Heart left ventricle (tissue), 16 donors: Measurements from ENCODE around the gene SLC10A7. TPM values are rescaled to one million over a fixed set of nuclear protein-coding genes. Genes with fewer than 3 reads are reported as not detected.

Experiments used
- ATAC-seq, 4 donors: fragments of 200-7000 bp; cut with Tn5 transposase; one replicate each; pipeline ENCODE4 v1.9.1; 2020 to 2022; ENCODE audit warnings: moderate library complexity in 4 of 4, mild to moderate bottlenecking in 3 of 4, moderate number of reproducible peaks in 1 of 4
- DNase-seq, 5 donors: peaks; one replicate each; pipeline ENCODE4 v3.0.0-alpha.2; 2020
- H3K27ac ChIP-seq, 12 donors: fragments of 200-600 bp; sonication (generic) in 4 of 12; one replicate each; pipeline versions ENCODE4 v1.5.0 to v1.8.0; 2016 to 2022; ENCODE audit warnings: mild to moderate bottlenecking in 2 of 12
- H3K27me3 ChIP-seq, 9 donors: fragments of 200-600 bp; sonication (generic) in 2 of 9; one replicate each; pipeline versions ENCODE4 v1.5.1 to v1.8.0; 2016 to 2022; ENCODE audit warnings: mild to moderate bottlenecking in 3 of 9
- H3K36me3 ChIP-seq, 9 donors: fragments of 200-600 bp; sonication (generic) in 2 of 9; one replicate each; pipeline versions ENCODE4 v1.5.0 to v1.8.0; 2018 to 2022; ENCODE audit warnings: mild to moderate bottlenecking in 2 of 9
- H3K4me1 ChIP-seq, 12 donors: fragments of 200-600 bp; sonication (generic) in 4 of 12; one replicate each; pipeline versions ENCODE4 v1.5.0 to v1.8.0; 2016 to 2022; ENCODE audit warnings: mild to moderate bottlenecking in 3 of 12
- H3K4me3 ChIP-seq, 12 donors: fragments of 200-600 bp; sonication (generic) in 4 of 12; one replicate each; pipeline versions ENCODE4 v1.5.0 to v1.8.0; 2017 to 2022; ENCODE audit warnings: mild to moderate bottlenecking in 9 of 12, moderate library complexity in 4 of 12
- H3K9me3 ChIP-seq, 12 donors: fragments of 200-600 bp; sonication (generic) in 4 of 12; one replicate each; pipeline versions ENCODE4 v1.5.0 to v1.8.0; 2016 to 2022; ENCODE audit warnings: mild to moderate bottlenecking in 1 of 12
- POLR2A ChIP-seq, 2 donors: fragments of 450-650 bp; IDR thresholded peaks; one replicate each; pipeline ENCODE4 v1.6.1; 2017; ENCODE audit warnings: antibody characterized with exemption in 2 of 2, mild to moderate bottlenecking in 2 of 2, moderate library complexity in 2 of 2
- WGBS, 4 donors: extraction: QIAGEN DNeasy Blood & Tissue Kit in 2 of 4; methylation state at CpG; one replicate each; pipeline versions ENCODE4 v1.1.5 to v1.1.7; 2013 to 2018; 5-methylcytosine and 5-hydroxymethylcytosine counted together
- intact Hi-C, 10 donors: fragments of 100-400 bp; cut with DNase I; formaldehyde crosslinking; loops; one replicate each; pipeline versions ENCODE4 v1.11.1 to v1.14.2; 2022
- polyA plus RNA-seq, 2 donors: library from polyadenylated mRNA; stranded (reverse); fragments of 200-250 nt; gene quantifications; one replicate each; pipeline ENCODE4 v1.2.3, GENCODE V29; 2013
- total RNA-seq, 9 donors: library from RNA; depleted of rRNA in 2 of 9; stranded (reverse); fragments of >200 nt in 2 of 9; fragmentation: NEBNext Ultra II Directional in 3 of 9; extraction: Animal tissue kit (Norgen Biotek cat#: 25700) in 3 of 9; gene quantifications; one replicate each; pipeline versions ENCODE4 v1.1.0 to v1.2.4, GENCODE V29; 2016 to 2023
- TF ChIP-seq, protein P1 (sequence below), 12 donors: fragments of 200-600 bp; sonication (generic) in 4 of 12; IDR thresholded peaks; one replicate each; pipeline versions ENCODE4 v1.5.0 to v1.8.0; 2018 to 2022; ENCODE audit warnings: antibody characterized with exemption in 12 of 12, mild to moderate bottlenecking in 5 of 12
- donor health status: ischemic (EF 13 %, LVEDD 7.1; RV severe dilation, severe dysfunction).
- donor health status: healthy with polysubstance abuse.
- donor health status: DM: no; HTN: yes; CAD: no.
- donor health status: DM: no; HTN: no; CAD: no.
- donor health status: ischemic (EF 25% LVEDD 6.9; RV normal size, moderate dysfunction).
- donor health status: ischemic (EF 25% LVEDD 5.7; RV mildly dilated, moderate dysfunction).
- donor health status: healthy.
- donor health status: DM: yes; HTN: yes; CAD: no.
- donor health status: ischemic (EF 35%, LVEDD 5.7; RV mildly dilated, moderate dysfunction).
- donor health status: nonischemic (EF 11% LVEDD 7.7; RV severe dilation, severe dysfunction).
- donor health status: DM: yes; HTN: yes; CAD: no.
- donor health status: PGD.
- donor health status: ischemic (EF 29% LVEDD 5.4; RV normal size, mild dysfunction).
- donor health status: nonischemic (EF 23%, LVEDD 6.1; RV moderate dilation, normal function).

Gene SLC10A7
- total and polyA plus RNA-seq, 11 donors: 1.2 to 8.7 (median 3.1) TPM

DNA sequence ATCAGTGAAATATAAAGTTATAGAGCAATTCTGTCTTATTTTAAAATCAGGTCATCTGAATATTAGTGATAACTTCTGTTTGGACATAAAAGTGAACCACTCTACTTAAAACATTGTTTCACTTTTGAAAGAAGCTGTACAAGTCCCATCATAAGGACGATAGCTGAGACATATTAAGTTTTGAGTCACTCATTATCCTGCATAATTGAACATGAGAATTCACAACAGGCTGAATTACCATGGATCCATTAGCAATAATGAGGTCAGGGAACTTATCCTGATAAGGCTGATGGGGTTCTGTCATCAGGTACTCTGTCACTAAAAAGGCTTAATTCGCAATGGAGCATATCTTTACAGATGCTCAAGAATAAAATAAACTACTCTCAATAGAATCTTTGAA is 227.0 kb downstream of the SLC10A7 start:
- H3K4me3 ChIP-seq: no peak overlapping the region
- 90 to 93% (median 90%) methylated on average over 2 of the region's 2 CpGs for WGBS, 4 donors

DNA sequence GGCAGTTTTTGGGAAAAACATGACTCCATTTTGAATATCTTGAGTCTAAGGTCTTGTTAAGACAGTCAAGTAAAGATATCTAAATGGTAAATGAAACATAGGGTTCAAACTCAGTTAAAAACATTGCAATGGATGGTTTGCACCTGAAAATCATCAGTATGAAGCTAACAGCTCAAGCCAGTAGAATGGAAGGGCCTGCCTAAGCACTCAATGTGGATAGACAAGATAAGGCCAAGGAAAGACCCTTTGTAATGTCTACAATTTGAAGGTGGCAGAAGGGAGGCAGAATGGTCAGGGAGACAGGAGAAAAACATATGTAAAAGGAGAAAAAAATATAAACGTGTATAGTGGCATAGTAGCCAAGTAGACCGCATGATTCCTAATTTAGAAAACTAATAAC is 229.2 kb downstream of the SLC10A7 start:
- peaks cover 0 to 6% (median 0%) of the 10 kb centered on the region in 12 donors for H3K4me1 ChIP-seq
- DNase-seq: no peak
- no peak overlapping the region for H3K27ac ChIP-seq
- H3K36me3 ChIP-seq: peaks cover 0 to 6% (median 0%) of the 10 kb centered on the region in 9 donors
- 43 to 93% (median 86%) methylated on average over 2 of the region's 2 CpGs for WGBS, 4 donors
- TF ChIP-seq POLR2A (IDR thresholded peaks at IDR 0.05): no peak
- TF ChIP-seq, protein P1, sequence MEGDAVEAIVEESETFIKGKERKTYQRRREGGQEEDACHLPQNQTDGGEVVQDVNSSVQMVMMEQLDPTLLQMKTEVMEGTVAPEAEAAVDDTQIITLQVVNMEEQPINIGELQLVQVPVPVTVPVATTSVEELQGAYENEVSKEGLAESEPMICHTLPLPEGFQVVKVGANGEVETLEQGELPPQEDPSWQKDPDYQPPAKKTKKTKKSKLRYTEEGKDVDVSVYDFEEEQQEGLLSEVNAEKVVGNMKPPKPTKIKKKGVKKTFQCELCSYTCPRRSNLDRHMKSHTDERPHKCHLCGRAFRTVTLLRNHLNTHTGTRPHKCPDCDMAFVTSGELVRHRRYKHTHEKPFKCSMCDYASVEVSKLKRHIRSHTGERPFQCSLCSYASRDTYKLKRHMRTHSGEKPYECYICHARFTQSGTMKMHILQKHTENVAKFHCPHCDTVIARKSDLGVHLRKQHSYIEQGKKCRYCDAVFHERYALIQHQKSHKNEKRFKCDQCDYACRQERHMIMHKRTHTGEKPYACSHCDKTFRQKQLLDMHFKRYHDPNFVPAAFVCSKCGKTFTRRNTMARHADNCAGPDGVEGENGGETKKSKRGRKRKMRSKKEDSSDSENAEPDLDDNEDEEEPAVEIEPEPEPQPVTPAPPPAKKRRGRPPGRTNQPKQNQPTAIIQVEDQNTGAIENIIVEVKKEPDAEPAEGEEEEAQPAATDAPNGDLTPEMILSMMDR (IDR thresholded peaks at IDR 0.05): no peak
- no peak overlapping the region for H3K4me3 ChIP-seq
- no peak for ATAC-seq
- no peaks in the 10 kb centered on the region for H3K27me3 ChIP-seq
- intact Hi-C loops: no loop called here
- H3K9me3 ChIP-seq: no peaks in the 10 kb centered on the region

More for the DNA sequence above, 227.0 kb downstream of the SLC10A7 start:
- TF ChIP-seq, protein P1 (IDR thresholded peaks at IDR 0.05): no peak
- no peak for TF ChIP-seq POLR2A (IDR thresholded peaks at IDR 0.05)
- H3K27me3 ChIP-seq: no peaks in the 10 kb centered on the region
- ATAC-seq (no peak), DNase-seq (no peak)
- no peaks in the 10 kb centered on the region for H3K4me1 ChIP-seq
- no peak overlapping the region for H3K27ac ChIP-seq
- intact Hi-C loops: no loop called here
- H3K36me3 ChIP-seq: peaks cover 0 to 3% (median 0%) of the 10 kb centered on the region in 9 donors
- H3K9me3 ChIP-seq: no peaks in the 10 kb centered on the region

DNA sequence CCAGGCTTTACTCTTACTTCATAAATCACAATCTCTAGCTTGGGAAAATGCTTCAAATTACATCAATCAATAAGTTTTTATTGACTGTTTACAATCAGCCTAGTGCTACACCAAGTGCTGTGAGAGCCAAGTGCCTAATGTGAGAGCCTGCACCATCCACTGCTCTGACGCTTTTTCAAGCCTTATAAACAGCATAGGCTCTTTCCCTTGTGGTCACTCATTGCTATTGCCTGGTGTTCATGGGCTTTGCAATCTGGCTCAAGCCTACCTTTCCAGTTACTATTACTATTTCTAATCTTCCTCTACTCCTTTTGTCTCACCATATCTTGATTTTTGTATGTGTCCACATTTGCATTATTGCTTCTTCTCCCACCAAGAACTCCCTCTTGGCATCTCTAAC is 230.4 kb downstream of the SLC10A7 start:
- intact Hi-C loops: no loop called here
- ATAC-seq (no peak), DNase-seq (no peak)
- no peak for TF ChIP-seq POLR2A (IDR thresholded peaks at IDR 0.05)
- TF ChIP-seq, protein P1 (IDR thresholded peaks at IDR 0.05): no peak
- H3K27me3 ChIP-seq: no peaks in the 10 kb centered on the region
- 97 to 100% (median 98%) methylated on average over 1 of the region's 1 CpG for WGBS, 4 donors
- peaks cover 0 to 11% (median 0%) of the 10 kb centered on the region in 9 donors for H3K36me3 ChIP-seq
- H3K4me3 ChIP-seq: no peak overlapping the region
- H3K4me1 ChIP-seq: peaks cover 0 to 6% (median 0%) of the 10 kb centered on the region in 12 donors
- no peak overlapping the region for H3K27ac ChIP-seq
- no peaks in the 10 kb centered on the region for H3K9me3 ChIP-seq

DNA sequence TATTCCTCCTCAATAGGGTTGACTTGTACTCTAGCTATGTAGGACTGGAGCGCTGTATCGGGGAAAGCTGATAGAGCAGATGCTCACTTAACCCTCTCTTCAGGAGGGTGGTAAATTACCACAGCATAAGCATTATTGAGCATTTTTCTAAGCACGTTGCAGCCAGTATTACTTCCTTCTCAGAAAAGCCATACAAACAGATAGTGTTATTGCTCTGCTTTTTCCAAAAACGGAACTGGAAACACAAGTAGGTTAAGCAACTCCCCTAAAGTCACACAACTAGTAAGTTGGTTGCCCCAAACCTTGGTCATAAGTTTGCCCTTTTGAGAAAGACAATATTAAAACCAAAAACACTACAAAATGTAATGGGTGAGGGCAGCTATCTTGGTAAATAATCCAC is 233.5 kb downstream of the SLC10A7 start:
- Histone ChIP-seq H3K4me3 (no peak overlapping the region), H3K36me3 (peaks cover 0 to 11% (median 0%) of the 10 kb centered on the region in 9 donors), H3K27ac (peak overlapping the region in 1 of 12 donors; percentile 50), H3K9me3 (no peaks in the 10 kb centered on the region), H3K27me3 (no peaks in the 10 kb centered on the region), H3K4me1 (peaks cover 0 to 25% (median 6%) of the 10 kb centered on the region in 12 donors)
- ATAC-seq: peak in 1 of 4 donors; percentile 49
- WGBS, 4 donors: 69 to 91% (median 77%) methylated on average over 4 of the region's 4 CpGs
- DNase-seq: no peak
- TF ChIP-seq, protein P1 (IDR thresholded peaks at IDR 0.05): no peak
- no peak for TF ChIP-seq POLR2A (IDR thresholded peaks at IDR 0.05)
- intact Hi-C loops: loop anchor here in 1 of 10 donors (10.0 kb wide), 1 partner anchor 47 kb away; no protein-coding TSS in a partner anchor
